Esophagus squamous epithelium (tissue), 4 donors: ENCODE data around the gene RNASE11.

ENCODE experiments used
- CTCF ChIP-seq, 6 experiments: fragments of 450-650 bp in 4 of 6; fragments of 200-600 bp in 2 of 6; sonication (generic) in 2 of 6; IDR thresholded peaks; one replicate each; pipeline ENCODE4 v1.5.1; 2016 to 2019; ENCODE audit warnings: antibody characterized with exemption in 6 of 6, mild to moderate bottlenecking in 4 of 6, moderate library complexity in 4 of 6
- POLR2A ChIP-seq, 4 donors: fragments of 450-650 bp; IDR thresholded peaks; one replicate each; pipeline ENCODE4 v1.6.1; 2017; ENCODE audit warnings: antibody characterized with exemption in 4 of 4, mild to moderate bottlenecking in 4 of 4, moderate library complexity in 3 of 4

- no peak for TF ChIP-seq CTCF (IDR thresholded peaks at IDR 0.05)
- TF ChIP-seq POLR2A (IDR thresholded peaks at IDR 0.05): no peak
Observed at GRCh38 chr14:20601522-20601921, 13.7 kb upstream of the RNASE11 start.
